Measurements from ENCODE around the gene PHACTR3. TPM values are rescaled to one million over a fixed set of nuclear protein-coding genes. Genes with fewer than 3 reads are reported as not detected.

PHACTR3 gene
- total RNA-seq, 1 experiment from 2014 or later = 10.0 TPM

DNA sequence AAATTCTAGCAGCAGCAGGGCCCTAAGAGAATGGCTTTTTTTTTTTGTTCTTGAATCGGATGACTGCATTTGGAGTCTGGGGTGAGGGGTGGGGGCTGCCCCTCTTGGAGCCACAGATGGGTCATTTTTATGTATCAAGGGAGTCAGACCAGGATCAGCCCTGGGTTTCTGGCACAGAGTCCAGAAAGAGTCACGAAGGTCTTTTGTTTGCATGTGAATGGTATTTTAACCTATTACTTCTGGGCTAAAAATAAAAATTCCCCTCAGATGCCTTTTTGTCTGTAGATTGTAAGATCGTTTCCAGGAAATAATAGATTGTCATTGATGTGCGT is 72.5 kb downstream of the PHACTR3 start:
- peaks cover 100% of the 10 kb centered on the region for H3K27me3 Mint-ChIP-seq (ENCODE audit: unreplicated experiment)
- no peak overlapping the region for H3K4me3 Mint-ChIP-seq (ENCODE audit: low read depth, unreplicated experiment)
- no peaks in the 10 kb centered on the region for H3K36me3 Mint-ChIP-seq (ENCODE audit: insufficient read depth, unreplicated experiment)
- intact Hi-C loops (cut with micrococcal nuclease; ENCODE audit: unreplicated experiment) = no loop called here
- BruUV-seq (replicated peaks) = no TSS peak
- H3K9me3 Mint-ChIP-seq (ENCODE audit: low read depth, unreplicated experiment) = no peaks in the 10 kb centered on the region
- TF ChIP-seq, protein P1, sequence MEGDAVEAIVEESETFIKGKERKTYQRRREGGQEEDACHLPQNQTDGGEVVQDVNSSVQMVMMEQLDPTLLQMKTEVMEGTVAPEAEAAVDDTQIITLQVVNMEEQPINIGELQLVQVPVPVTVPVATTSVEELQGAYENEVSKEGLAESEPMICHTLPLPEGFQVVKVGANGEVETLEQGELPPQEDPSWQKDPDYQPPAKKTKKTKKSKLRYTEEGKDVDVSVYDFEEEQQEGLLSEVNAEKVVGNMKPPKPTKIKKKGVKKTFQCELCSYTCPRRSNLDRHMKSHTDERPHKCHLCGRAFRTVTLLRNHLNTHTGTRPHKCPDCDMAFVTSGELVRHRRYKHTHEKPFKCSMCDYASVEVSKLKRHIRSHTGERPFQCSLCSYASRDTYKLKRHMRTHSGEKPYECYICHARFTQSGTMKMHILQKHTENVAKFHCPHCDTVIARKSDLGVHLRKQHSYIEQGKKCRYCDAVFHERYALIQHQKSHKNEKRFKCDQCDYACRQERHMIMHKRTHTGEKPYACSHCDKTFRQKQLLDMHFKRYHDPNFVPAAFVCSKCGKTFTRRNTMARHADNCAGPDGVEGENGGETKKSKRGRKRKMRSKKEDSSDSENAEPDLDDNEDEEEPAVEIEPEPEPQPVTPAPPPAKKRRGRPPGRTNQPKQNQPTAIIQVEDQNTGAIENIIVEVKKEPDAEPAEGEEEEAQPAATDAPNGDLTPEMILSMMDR (IDR thresholded peaks at IDR 0.05; ENCODE audit: unreplicated experiment) = no peak
- no peaks in the 10 kb centered on the region for H3K4me1 Mint-ChIP-seq (ENCODE audit: low read depth, unreplicated experiment)
- DNase-seq = no peak
- CTCF ChIA-PET = no interaction called here
- H3K27ac Mint-ChIP-seq (ENCODE audit: unreplicated experiment) = no peak overlapping the region

DNA sequence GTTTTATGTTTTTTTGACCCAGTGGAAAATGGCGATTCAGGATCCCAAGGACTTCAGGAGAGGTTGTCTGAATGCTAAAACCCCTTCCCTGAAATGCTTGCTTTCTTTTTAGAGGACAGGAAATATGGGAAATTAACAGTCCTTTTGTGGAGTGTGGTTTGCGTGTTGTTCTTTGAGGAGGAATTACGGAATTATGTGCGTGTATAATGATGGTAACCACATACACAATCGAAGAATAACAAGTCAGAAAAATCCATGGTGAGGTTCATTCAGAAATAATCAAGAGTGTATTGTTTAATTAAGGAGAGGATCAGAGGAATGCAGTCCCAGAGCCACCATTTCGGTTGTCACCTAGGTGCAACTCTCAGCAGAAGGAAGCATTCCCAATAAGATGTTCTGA is 73.2 kb downstream of the PHACTR3 start:
- Mint-ChIP-seq H3K4me1 (ENCODE audit: low read depth, unreplicated experiment) (no peaks in the 10 kb centered on the region), H3K36me3 (ENCODE audit: insufficient read depth, unreplicated experiment) (no peaks in the 10 kb centered on the region), H3K27me3 (ENCODE audit: unreplicated experiment) (peaks cover 100% of the 10 kb centered on the region)

DNA sequence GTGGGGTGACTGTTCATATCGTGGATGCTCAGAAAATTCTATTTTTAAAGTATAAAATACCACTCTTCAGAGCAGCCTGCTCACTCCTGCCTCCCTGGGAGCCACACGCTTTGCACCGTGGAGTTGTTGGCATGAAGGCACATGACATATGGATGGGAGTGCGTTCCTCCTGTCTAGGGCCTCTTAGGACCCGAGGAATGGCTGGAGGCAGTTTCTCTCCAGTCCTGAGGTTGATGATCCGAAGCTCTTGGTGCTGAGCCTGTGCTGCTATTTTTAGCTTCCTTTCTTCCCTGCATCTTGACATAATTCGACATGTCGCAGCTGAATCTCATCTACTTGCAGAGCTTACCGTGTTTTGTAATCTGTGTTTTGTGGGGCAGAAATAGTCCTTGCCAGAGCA is 73.9 kb downstream of the PHACTR3 start:
- intact Hi-C loops (cut with micrococcal nuclease; ENCODE audit: unreplicated experiment) = no loop called here
- Mint-ChIP-seq H3K9me3 (ENCODE audit: low read depth, unreplicated experiment) (no peaks in the 10 kb centered on the region), H3K4me3 (ENCODE audit: low read depth, unreplicated experiment) (no peak overlapping the region), H3K4me1 (ENCODE audit: low read depth, unreplicated experiment) (no peaks in the 10 kb centered on the region), H3K27me3 (ENCODE audit: unreplicated experiment) (peaks cover 100% of the 10 kb centered on the region), H3K27ac (ENCODE audit: unreplicated experiment) (no peak overlapping the region), H3K36me3 (ENCODE audit: insufficient read depth, unreplicated experiment) (no peaks in the 10 kb centered on the region)
- no peak for DNase-seq
- CTCF ChIA-PET = no interaction called here
- TF ChIP-seq, protein P1 (IDR thresholded peaks at IDR 0.05; ENCODE audit: unreplicated experiment) = no peak
- no TSS peak for BruUV-seq (replicated peaks)

More for the DNA sequence above, 73.2 kb downstream of the PHACTR3 start:
- intact Hi-C loops (cut with micrococcal nuclease; ENCODE audit: unreplicated experiment) = no loop called here
- H3K9me3 Mint-ChIP-seq (ENCODE audit: low read depth, unreplicated experiment) = no peaks in the 10 kb centered on the region
- CTCF ChIA-PET = no interaction called here
- no peak for DNase-seq
- BruUV-seq (replicated peaks) = no TSS peak
- H3K27ac Mint-ChIP-seq (ENCODE audit: unreplicated experiment) = no peak overlapping the region
- TF ChIP-seq, protein P1 (IDR thresholded peaks at IDR 0.05; ENCODE audit: unreplicated experiment) = no peak
- no peak overlapping the region for H3K4me3 Mint-ChIP-seq (ENCODE audit: low read depth, unreplicated experiment)

DNA sequence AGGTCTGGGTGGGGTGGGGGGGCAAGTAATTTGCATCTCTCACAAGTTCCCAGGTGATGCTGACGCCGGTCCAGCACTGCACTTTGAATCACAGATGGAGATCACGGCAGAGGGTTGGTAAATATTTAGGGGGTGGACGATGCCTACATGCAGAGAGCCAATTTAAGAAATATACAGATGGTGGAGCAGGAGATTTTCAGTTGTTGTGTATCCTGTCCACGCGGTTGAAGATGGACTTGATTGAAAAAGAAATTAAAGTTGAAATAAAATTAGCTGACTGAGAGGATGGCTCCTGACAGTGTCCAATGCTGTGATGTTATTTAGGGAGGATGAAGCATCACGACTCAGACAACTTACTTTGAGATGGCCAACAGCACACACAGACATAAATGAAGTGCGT is 74.6 kb downstream of the PHACTR3 start:
- CTCF ChIA-PET = no interaction called here
- no peaks in the 10 kb centered on the region for H3K9me3 Mint-ChIP-seq (ENCODE audit: low read depth, unreplicated experiment)
- BruUV-seq (replicated peaks) = no TSS peak
- H3K4me3 Mint-ChIP-seq (ENCODE audit: low read depth, unreplicated experiment) = no peak overlapping the region
- TF ChIP-seq, protein P1 (IDR thresholded peaks at IDR 0.05; ENCODE audit: unreplicated experiment) = no peak
- H3K27me3 Mint-ChIP-seq (ENCODE audit: unreplicated experiment) = peaks cover 100% of the 10 kb centered on the region
- H3K4me1 Mint-ChIP-seq (ENCODE audit: low read depth, unreplicated experiment) = no peaks in the 10 kb centered on the region
- H3K27ac Mint-ChIP-seq (ENCODE audit: unreplicated experiment) = no peak overlapping the region
- no peak for DNase-seq
- intact Hi-C loops (cut with micrococcal nuclease; ENCODE audit: unreplicated experiment) = no loop called here
- H3K36me3 Mint-ChIP-seq (ENCODE audit: insufficient read depth, unreplicated experiment) = no peaks in the 10 kb centered on the region
